Fibroblast of villous mesenchyme (primary cell): Measurements from ENCODE around the gene ARPP21. TPM values are rescaled to one million over a fixed set of nuclear protein-coding genes. Genes with fewer than 3 reads are reported as not detected.

Source experiments
- DNase-seq: peaks from one replicate; pipeline ENCODE4 v3.0.0-alpha.2; 2010; ENCODE audit warnings: low read depth
- H3K4me3 ChIP-seq: 2 replicates; pipeline ENCODE4 v1.5.1; 2011; ENCODE audit warnings: low read depth, mild to moderate bottlenecking, low read length
- total RNA-seq: library from RNA; depleted of rRNA; stranded (reverse); fragments of >200 nt; gene quantifications from 2 replicates; pipeline ENCODE4 v1.2.3, GENCODE V29; 2012
- TF ChIP-seq, protein P1 (sequence below): IDR thresholded peaks from 2 replicates; pipeline ENCODE4 v1.5.1; 2012; ENCODE audit warnings: low read depth, mild to moderate bottlenecking, low read length; ENCODE audit not compliant: insufficient read depth

ARPP21 gene
- total RNA-seq, 1 donor, result not detected

DNA sequence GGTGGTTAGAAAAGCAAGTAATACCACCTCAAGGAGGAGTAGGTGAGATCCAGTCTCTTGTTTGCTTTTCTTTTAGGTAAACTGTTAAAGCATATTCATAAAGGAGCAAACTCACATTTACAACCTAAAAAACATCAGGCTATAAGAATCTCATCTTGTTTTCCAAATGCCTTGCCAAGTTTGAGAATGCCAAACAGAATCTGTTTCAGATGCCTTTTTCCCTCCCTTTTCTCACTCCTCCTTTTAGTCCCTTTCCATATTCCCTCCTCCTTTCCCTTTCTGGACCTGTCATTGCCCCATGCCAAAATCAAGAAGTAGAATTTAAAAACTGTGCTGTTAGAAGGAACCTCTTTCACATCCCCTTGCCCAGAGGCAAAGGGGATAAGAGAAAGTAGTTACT is 140.3 kb downstream of the ARPP21 start:
- H3K4me3 ChIP-seq, result no peak overlapping the region
- TF ChIP-seq, protein P1, sequence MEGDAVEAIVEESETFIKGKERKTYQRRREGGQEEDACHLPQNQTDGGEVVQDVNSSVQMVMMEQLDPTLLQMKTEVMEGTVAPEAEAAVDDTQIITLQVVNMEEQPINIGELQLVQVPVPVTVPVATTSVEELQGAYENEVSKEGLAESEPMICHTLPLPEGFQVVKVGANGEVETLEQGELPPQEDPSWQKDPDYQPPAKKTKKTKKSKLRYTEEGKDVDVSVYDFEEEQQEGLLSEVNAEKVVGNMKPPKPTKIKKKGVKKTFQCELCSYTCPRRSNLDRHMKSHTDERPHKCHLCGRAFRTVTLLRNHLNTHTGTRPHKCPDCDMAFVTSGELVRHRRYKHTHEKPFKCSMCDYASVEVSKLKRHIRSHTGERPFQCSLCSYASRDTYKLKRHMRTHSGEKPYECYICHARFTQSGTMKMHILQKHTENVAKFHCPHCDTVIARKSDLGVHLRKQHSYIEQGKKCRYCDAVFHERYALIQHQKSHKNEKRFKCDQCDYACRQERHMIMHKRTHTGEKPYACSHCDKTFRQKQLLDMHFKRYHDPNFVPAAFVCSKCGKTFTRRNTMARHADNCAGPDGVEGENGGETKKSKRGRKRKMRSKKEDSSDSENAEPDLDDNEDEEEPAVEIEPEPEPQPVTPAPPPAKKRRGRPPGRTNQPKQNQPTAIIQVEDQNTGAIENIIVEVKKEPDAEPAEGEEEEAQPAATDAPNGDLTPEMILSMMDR, result no peak
- no peak for DNase-seq

GRCh38 chr3:35780800-35781199 is 141.5 kb downstream of the ARPP21 start:
- TF ChIP-seq, protein P1, result no peak
- no peak overlapping the region for H3K4me3 ChIP-seq
- no peak for DNase-seq

DNA sequence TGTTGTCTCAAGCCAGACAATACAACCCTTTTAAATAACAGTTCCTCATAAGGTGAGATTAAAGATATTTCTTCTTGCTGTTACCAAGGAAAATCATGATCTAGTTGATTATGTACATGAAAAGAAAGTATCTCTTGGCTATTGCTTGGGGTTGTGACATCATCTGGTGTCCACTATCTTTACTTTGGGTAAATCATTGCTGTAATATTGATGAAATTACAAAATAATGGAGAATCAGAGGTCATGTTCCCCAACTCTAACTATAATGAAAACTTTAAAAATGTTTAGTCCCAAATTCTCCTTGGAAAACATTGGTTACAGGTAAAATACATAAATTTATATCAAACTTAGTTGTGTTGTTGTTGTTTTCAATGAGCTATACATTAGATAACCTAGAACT is 142.2 kb downstream of the ARPP21 start:
- no peak for DNase-seq
- TF ChIP-seq, protein P1, result no peak
- H3K4me3 ChIP-seq, result no peak overlapping the region

GRCh38 chr3:35782355-35782754 is 143.0 kb downstream of the ARPP21 start:
- TF ChIP-seq, protein P1, result no peak
- no peak for DNase-seq
- no peak overlapping the region for H3K4me3 ChIP-seq

GRCh38 chr3:35784169-35784568 is 144.8 kb downstream of the ARPP21 start:
- TF ChIP-seq, protein P1, result no peak
- DNase-seq, result no peak
- H3K4me3 ChIP-seq, result no peak overlapping the region

DNA sequence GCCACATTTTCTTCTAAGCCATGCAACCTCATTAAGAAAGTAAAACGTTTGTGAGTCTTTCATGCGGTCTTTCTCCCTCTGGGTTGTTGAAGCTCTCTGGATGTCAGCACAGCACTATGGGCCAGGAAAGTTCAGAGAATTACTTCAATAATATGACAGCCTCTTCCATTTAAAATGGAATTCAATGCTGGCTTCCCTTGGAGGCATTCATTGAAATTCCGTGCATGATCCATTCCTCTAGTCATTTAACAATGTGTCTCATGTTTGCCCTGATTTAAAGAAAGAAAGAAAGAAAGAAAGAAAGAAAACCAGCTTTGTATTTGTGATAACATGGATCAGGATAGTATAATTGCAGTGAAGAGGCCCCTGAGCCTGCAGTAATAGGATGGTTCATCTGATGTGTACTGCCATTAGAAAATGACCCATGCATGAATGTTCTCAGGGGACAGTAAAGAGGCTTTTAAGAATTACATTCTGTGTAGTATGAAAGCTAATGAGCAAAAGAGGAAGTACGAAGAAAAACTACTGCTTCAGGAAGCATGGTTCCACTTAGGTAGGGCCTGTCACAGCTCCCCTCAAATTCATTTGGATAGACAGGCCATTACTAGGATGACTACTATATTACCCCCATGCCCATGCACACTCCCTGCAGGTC is 146.0 kb downstream of the ARPP21 start:
- H3K4me3 ChIP-seq, result no peak overlapping the region
- TF ChIP-seq, protein P1, result no peak
- DNase-seq, result no peak

GRCh38 chr3:35787936-35788335 is 148.6 kb downstream of the ARPP21 start:
- no peak overlapping the region for H3K4me3 ChIP-seq

More at GRCh38 chr3:35787936-35788335, 148.6 kb downstream of the ARPP21 start:
- TF ChIP-seq, protein P1, result no peak
- DNase-seq, result no peak
